HG03432 (cell line): ENCODE results near the gene PHF20.
"Not testable (repeated sequence)": the region's sequence is repeated elsewhere in the genome, so short reads cannot be mapped to it uniquely, and the experiment has no call there.

Experiments
- ATAC-seq: cut with Tn5 transposase; IDR thresholded peaks from one replicate; pipeline ENCODE4 v1.9.1; 2021; ENCODE audit warnings: mild to moderate bottlenecking, moderate library complexity; ENCODE audit not compliant: unreplicated experiment

The PHF20 gene

GRCh38 chr20:35773154-35773751 lies 1.4 kb downstream of the PHF20 start:
- no peak for ATAC-seq

- ATAC-seq = no peak
Observed at GRCh38 chr20:35774391-35774790, 2.6 kb downstream of the PHF20 start.

- no peak for ATAC-seq
Observed at GRCh38 chr20:35776513-35777101, 4.8 kb downstream of the PHF20 start.

DNA sequence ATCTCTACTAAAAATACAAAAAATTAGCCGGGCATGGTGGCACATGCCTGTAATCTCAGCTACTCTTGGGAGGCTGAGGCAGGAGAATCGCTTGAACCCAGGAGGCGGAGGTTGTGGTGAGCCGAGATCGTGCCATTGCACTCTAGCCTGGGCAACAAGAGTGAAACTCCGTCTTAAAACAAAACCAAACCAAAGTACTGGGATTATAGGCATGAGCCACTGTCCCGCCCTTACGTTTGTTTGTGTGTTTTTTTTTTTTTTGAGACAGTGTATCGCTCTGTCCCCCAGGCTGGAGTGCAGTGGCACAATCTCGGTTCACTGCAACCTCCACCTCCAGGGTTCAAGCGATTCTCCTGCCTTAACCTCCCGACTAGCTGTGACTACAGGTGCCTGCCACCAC lies 12.0 kb downstream of the PHF20 start:
- ATAC-seq = not testable (repeated sequence)

- not testable (repeated sequence) for ATAC-seq
Observed at GRCh38 chr20:35785541-35785940, 13.7 kb downstream of the PHF20 start.

DNA sequence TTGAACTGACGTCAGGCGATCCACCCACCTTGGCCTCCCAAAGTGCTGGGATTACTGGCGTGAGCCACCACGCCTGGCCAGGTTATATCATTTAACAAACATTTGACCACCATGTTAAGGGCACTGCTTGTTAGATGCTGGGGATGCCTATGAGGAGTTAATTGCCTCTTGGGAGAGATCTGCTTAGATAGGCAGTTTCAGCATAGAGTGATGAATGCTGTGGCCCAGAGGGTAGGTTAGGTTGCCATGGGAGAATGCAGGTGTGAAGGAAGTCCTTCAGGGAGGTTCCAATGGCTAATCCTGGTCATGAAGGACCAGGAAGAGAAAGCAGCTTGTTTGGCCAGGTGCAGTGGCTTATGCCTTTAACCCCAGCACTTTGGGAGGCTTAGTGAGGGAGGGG lies 17.0 kb downstream of the PHF20 start:
- no peak for ATAC-seq

GRCh38 chr20:35791097-35791496 lies 19.3 kb downstream of the PHF20 start:
- no peak for ATAC-seq

- no peak for ATAC-seq
Observed at GRCh38 chr20:35791821-35792220, 20.0 kb downstream of the PHF20 start.

- no peak for ATAC-seq
Observed at GRCh38 chr20:35792740-35793139, 20.9 kb downstream of the PHF20 start.

- no peak for ATAC-seq
Observed at GRCh38 chr20:35796571-35796970, 24.8 kb downstream of the PHF20 start.

DNA sequence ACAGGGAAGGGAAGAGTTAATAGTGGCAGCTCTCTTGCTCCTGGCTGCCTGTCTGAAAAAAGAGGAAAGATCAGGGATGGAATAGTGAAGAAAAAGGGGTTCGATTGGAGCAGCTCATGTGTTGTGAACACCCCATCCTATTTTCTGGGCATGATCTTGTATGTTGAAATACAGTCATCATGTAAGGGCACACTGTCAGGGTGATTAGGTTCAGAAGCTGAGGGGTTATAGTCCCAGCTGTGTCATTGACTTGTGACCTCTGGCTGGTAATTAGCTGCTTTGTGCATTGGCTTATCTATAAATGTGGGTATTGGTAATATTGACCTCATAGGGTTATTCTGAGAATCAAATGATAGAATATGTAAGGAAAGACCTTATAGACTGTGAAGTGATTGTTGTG lies 30.1 kb downstream of the PHF20 start:
- ATAC-seq = no peak

DNA sequence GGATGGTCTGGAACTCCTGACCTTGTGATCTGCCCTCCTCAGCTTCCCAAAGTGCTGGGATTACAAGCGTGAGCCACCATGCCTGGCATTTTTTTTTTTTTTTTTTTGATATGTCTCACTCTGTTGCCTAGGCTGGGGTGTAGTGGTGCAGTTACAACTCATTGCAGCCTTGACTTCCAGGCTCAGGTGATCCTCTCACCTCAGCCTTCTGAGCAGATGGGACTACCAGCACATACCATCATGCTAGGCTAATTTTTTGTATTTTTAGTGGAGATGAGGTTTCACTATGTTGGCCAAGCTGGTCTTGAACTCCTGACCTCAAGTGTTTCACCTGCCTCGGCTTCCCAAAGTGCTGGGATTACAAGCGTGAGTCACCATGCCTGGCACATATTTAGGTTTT lies 34.3 kb downstream of the PHF20 start:
- ATAC-seq = no peak

DNA sequence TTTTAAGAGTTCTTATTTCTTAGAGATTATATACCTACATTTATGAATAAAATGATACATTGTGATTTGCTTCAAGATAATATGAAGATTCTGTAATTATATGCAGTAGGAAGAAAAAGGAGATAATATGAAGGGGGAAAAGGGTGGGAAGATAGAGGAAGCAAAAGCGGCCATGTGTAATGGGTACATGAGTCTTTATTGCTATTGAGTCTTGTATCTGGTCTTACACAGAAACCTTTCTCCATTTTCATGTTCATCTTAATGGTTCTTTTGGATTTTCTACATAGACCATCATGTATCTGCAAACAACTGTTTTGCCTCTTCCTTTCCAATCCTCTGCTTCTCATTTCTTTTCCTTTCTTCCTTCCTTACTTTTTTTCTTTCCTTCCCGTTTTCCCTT lies 36.1 kb downstream of the PHF20 start:
- ATAC-seq = no peak

DNA sequence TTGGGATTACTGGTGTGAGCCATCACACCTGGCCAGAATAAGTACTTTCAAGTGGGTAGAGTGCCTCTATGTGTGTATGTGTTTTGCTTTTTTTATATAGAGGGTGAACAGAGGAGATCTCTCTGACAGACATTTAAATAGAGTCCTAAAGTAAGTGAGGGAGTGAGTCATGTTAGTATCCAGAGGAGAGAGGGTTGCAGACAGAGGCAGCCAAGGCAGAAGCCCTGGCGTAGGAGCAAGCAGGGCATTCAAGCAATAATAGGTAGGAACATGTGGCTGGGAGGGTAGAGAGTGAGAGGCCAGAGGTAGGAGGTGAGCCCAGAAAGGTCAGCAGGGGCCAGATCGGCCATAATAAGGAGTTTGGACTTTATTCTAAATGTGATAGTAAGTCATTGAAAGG lies 48.9 kb downstream of the PHF20 start:
- ATAC-seq = no peak

GRCh38 chr20:35821807-35822242 lies 50.0 kb downstream of the PHF20 start:
- ATAC-seq = no peak

GRCh38 chr20:35823147-35823546 lies 51.3 kb downstream of the PHF20 start:
- ATAC-seq = no peak

GRCh38 chr20:35823937-35824336 lies 52.1 kb downstream of the PHF20 start:
- ATAC-seq = no peak

- no peak for ATAC-seq
Observed at GRCh38 chr20:35826397-35826998, 54.7 kb downstream of the PHF20 start.

- no peak for ATAC-seq
Observed at GRCh38 chr20:35828434-35828833, 56.6 kb downstream of the PHF20 start.

- no peak for ATAC-seq
Observed at GRCh38 chr20:35828916-35829315, 57.1 kb downstream of the PHF20 start.

GRCh38 chr20:35830264-35830663 lies 58.4 kb downstream of the PHF20 start:
- ATAC-seq = no peak

GRCh38 chr20:35831029-35831428 lies 59.2 kb downstream of the PHF20 start:
- no peak for ATAC-seq

- ATAC-seq = no peak
Observed at GRCh38 chr20:35831971-35832370, 60.2 kb downstream of the PHF20 start.
